ENCODE results near the gene CLINT1. TPM values are rescaled to one million over a fixed set of nuclear protein-coding genes. Genes with fewer than 3 reads are reported as not detected.

Gene CLINT1
- total RNA-seq, 1 experiment from 2014 or later, result 69.6 TPM

DNA sequence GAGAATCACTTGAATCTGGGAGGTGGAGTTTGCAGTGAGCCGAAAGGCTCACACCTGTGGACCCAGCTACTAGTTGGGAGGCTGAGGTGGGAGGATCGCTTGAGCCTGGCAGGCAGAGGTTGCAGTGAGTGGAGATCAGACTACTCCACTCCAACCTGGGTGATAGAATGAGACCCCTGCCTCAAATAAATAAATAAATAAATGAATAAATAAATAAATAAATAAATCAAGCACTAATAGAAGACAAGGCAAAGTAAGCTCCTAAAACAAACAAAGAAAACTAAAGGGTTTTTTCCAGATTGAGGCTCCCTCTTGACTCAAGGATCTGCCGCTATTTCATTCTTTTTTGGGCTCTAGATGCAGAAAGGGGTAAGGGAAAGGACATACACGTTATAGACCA is 34.7 kb upstream of the CLINT1 start:
- no peaks in the 10 kb centered on the region for H3K9me3 ChIP-seq (ENCODE audit: low read depth, low read length, poor library complexity, severe bottlenecking)
- TF ChIP-seq EZH2 (IDR thresholded peaks at IDR 0.05; ENCODE audit: borderline replicate concordance, low read depth, low read length, poor library complexity, severe bottlenecking), result no peak
- TF ChIP-seq, protein P1, sequence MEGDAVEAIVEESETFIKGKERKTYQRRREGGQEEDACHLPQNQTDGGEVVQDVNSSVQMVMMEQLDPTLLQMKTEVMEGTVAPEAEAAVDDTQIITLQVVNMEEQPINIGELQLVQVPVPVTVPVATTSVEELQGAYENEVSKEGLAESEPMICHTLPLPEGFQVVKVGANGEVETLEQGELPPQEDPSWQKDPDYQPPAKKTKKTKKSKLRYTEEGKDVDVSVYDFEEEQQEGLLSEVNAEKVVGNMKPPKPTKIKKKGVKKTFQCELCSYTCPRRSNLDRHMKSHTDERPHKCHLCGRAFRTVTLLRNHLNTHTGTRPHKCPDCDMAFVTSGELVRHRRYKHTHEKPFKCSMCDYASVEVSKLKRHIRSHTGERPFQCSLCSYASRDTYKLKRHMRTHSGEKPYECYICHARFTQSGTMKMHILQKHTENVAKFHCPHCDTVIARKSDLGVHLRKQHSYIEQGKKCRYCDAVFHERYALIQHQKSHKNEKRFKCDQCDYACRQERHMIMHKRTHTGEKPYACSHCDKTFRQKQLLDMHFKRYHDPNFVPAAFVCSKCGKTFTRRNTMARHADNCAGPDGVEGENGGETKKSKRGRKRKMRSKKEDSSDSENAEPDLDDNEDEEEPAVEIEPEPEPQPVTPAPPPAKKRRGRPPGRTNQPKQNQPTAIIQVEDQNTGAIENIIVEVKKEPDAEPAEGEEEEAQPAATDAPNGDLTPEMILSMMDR (conservative IDR thresholded peaks at IDR 0.05; ENCODE audit: low read depth, low read length), result no peak
- ChIA-PET POLR2A (ENCODE audit: low non-redundant PET) (no interaction called here), CTCF (no interaction called here)
- no peaks in the 10 kb centered on the region for H3K27me3 ChIP-seq (replicated peaks; ENCODE audit: insufficient read depth, low read depth, low read length, poor library complexity)
- DNase-seq (ENCODE audit: low spot score), result no peak
- H3K36me3 ChIP-seq (ENCODE audit: insufficient read depth, low read length, poor library complexity, severe bottlenecking), result no peaks in the 10 kb centered on the region
- BruUV-seq (replicated peaks), result no TSS peak
- intact Hi-C loops (cut with micrococcal nuclease; ENCODE audit: unreplicated experiment), result no loop called here
- H3K27ac ChIP-seq (ENCODE audit: low read depth, low read length, poor library complexity, severe bottlenecking), result no peak overlapping the region
- H3K4me3 ChIP-seq (ENCODE audit: low read depth, low read length, poor library complexity, severe bottlenecking), result no peak overlapping the region
- no peaks in the 10 kb centered on the region for H3K4me1 ChIP-seq (ENCODE audit: insufficient read depth, low read length, poor library complexity, severe bottlenecking)

DNA sequence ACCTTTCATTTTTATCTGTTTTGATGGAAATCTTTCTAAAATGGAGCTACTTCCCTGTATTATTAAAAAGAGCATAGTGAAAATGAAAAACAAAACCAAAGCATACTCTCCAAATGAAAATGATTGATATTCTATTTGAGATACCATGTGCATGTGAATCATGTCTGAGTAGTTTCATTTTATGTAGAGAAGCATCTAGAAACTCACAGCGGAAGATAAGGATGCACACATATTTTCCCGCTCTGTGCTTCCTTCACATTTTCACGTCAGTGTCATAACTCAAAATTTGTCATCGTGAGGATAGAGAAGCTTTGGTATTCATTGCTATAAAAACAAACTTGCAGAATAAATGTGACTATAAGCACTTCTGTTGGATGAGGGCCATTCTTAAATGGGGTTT is 34.0 kb upstream of the CLINT1 start:
- Histone ChIP-seq H3K4me1 (ENCODE audit: insufficient read depth, low read length, poor library complexity, severe bottlenecking) (no peaks in the 10 kb centered on the region), H3K4me3 (ENCODE audit: low read depth, low read length, poor library complexity, severe bottlenecking) (no peak overlapping the region), H3K36me3 (ENCODE audit: insufficient read depth, low read length, poor library complexity, severe bottlenecking) (no peaks in the 10 kb centered on the region), H3K9me3 (ENCODE audit: low read depth, low read length, poor library complexity, severe bottlenecking) (no peaks in the 10 kb centered on the region), H3K27ac (ENCODE audit: low read depth, low read length, poor library complexity, severe bottlenecking) (no peak overlapping the region), H3K27me3 (replicated peaks; ENCODE audit: insufficient read depth, low read depth, low read length, poor library complexity) (no peaks in the 10 kb centered on the region)
- intact Hi-C loops (cut with micrococcal nuclease; ENCODE audit: unreplicated experiment), result no loop called here
- ChIA-PET CTCF (interaction anchor here (0.7 kb wide), 1 partner anchor 103 kb away, joined by 5 read pairs; no protein-coding TSS in a partner anchor), POLR2A (ENCODE audit: low non-redundant PET) (no interaction called here)
- DNase-seq (ENCODE audit: low spot score), result no peak
- BruUV-seq (replicated peaks), result no TSS peak
- no peak for TF ChIP-seq EZH2 (IDR thresholded peaks at IDR 0.05; ENCODE audit: borderline replicate concordance, low read depth, low read length, poor library complexity, severe bottlenecking)
- TF ChIP-seq, protein P1 (conservative IDR thresholded peaks at IDR 0.05; ENCODE audit: low read depth, low read length), result no peak

DNA sequence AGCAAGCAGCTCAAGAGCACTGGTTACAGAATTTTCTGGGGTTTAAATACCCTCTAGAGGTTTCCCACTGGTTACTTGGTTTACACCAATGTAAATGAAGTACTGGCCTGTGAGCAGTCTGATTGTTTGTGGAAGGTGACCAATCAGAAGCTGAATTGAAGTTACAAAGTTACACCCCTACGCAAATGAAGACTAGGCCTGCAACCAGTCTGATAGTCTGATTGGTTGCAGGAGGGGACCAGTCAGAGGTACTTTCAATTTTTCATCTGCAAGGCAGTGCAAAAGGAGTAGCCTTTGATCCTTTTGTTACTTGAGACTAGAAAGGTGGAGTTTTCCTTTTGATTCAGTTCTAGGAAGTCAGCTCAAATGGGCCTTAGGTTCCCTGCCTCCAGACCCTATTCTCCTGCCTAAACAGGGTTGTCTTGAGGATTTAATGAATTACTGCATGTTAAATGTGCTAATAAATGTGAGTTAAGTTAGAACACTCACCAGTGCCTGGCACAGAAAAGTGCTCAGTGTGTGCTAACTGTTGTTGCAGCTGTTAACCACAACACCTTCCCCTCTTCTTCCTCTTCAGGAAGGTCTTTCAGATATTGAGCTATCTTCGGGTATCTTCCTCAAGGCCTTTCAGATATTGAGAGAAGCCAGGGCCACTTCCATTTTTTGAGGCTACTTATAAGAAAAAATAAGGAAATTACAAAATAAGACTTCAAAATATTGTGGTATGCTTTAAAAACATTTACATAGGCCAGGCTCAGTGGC is 32.1 kb upstream of the CLINT1 start:
- H3K27me3 ChIP-seq (replicated peaks; ENCODE audit: insufficient read depth, low read depth, low read length, poor library complexity), result no peaks in the 10 kb centered on the region
- no peaks in the 10 kb centered on the region for H3K36me3 ChIP-seq (ENCODE audit: insufficient read depth, low read length, poor library complexity, severe bottlenecking)
- no peaks in the 10 kb centered on the region for H3K4me1 ChIP-seq (ENCODE audit: insufficient read depth, low read length, poor library complexity, severe bottlenecking)
- TF ChIP-seq, protein P1 (conservative IDR thresholded peaks at IDR 0.05; ENCODE audit: low read depth, low read length), result no peak
- no peak for TF ChIP-seq EZH2 (IDR thresholded peaks at IDR 0.05; ENCODE audit: borderline replicate concordance, low read depth, low read length, poor library complexity, severe bottlenecking)
- no TSS peak for BruUV-seq (replicated peaks)
- ChIA-PET POLR2A (ENCODE audit: low non-redundant PET) (no interaction called here), CTCF (no interaction called here)
- DNase-seq (ENCODE audit: low spot score), result no peak
- H3K4me3 ChIP-seq (ENCODE audit: low read depth, low read length, poor library complexity, severe bottlenecking), result no peak overlapping the region
- no peak overlapping the region for H3K27ac ChIP-seq (ENCODE audit: low read depth, low read length, poor library complexity, severe bottlenecking)
- intact Hi-C loops (cut with micrococcal nuclease; ENCODE audit: unreplicated experiment), result no loop called here
- H3K9me3 ChIP-seq (ENCODE audit: low read depth, low read length, poor library complexity, severe bottlenecking), result no peaks in the 10 kb centered on the region
